Measurements from ENCODE around the gene SLC22A14.

The SLC22A14 gene

GRCh38 chr3:38313263-38313662 is 31.2 kb downstream of the SLC22A14 start:
- H3K4me3 ChIP-seq (ENCODE audit: low read depth, low read length): no peak overlapping the region
- TF ChIP-seq, protein P1, sequence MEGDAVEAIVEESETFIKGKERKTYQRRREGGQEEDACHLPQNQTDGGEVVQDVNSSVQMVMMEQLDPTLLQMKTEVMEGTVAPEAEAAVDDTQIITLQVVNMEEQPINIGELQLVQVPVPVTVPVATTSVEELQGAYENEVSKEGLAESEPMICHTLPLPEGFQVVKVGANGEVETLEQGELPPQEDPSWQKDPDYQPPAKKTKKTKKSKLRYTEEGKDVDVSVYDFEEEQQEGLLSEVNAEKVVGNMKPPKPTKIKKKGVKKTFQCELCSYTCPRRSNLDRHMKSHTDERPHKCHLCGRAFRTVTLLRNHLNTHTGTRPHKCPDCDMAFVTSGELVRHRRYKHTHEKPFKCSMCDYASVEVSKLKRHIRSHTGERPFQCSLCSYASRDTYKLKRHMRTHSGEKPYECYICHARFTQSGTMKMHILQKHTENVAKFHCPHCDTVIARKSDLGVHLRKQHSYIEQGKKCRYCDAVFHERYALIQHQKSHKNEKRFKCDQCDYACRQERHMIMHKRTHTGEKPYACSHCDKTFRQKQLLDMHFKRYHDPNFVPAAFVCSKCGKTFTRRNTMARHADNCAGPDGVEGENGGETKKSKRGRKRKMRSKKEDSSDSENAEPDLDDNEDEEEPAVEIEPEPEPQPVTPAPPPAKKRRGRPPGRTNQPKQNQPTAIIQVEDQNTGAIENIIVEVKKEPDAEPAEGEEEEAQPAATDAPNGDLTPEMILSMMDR (IDR thresholded peaks at IDR 0.05; ENCODE audit: insufficient read depth, low read depth, low read length, missing control alignments): no peak
- DNase-seq (ENCODE audit: low read depth): no peak

GRCh38 chr3:38313695-38314094 is 31.6 kb downstream of the SLC22A14 start:
- DNase-seq (ENCODE audit: low read depth): no peak
- H3K4me3 ChIP-seq (ENCODE audit: low read depth, low read length): no peak overlapping the region
- TF ChIP-seq, protein P1 (IDR thresholded peaks at IDR 0.05; ENCODE audit: insufficient read depth, low read depth, low read length, missing control alignments): no peak

- no peak for DNase-seq (ENCODE audit: low read depth)
- TF ChIP-seq, protein P1 (IDR thresholded peaks at IDR 0.05; ENCODE audit: insufficient read depth, low read depth, low read length, missing control alignments): no peak
- no peak overlapping the region for H3K4me3 ChIP-seq (ENCODE audit: low read depth, low read length)
Observed at GRCh38 chr3:38314112-38314763, 32.1 kb downstream of the SLC22A14 start.

DNA sequence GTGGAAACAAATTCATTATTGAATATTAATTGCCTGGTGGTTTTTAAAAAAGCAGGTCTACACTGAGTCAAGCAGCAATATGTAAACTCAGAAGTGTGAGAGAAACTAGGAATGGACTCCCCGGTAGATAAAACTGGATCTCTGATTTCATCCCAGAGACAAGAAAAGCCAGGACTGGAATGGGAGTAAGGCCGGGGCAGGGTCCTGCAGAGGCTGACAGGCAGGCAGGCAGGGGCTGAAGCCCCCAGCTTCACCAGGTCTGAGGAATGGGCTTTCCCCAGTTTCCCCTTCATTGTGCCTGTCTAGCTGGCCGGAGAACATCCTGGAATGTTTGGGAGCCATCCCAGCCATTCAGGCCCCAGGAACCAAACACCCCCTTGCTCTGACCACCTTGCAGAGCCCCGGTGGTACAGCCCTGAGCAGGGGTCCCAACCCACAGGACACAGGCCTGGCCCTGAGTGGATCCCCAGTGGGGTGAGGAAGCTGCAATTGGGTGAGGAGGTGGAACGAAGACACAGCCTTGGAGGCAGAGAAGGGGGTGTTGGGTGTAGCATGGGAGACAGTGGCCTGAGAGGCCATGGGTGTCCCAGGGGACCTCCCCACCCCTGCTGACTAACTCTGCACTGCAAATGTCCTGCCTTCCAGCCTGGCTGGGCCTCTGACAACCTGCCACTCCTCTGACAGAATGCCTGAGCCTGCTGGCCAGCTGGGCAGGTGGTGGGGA is 32.8 kb downstream of the SLC22A14 start:
- TF ChIP-seq, protein P1 (IDR thresholded peaks at IDR 0.05; ENCODE audit: insufficient read depth, low read depth, low read length, missing control alignments): no peak
- no peak for DNase-seq (ENCODE audit: low read depth)
- no peak overlapping the region for H3K4me3 ChIP-seq (ENCODE audit: low read depth, low read length)

DNA sequence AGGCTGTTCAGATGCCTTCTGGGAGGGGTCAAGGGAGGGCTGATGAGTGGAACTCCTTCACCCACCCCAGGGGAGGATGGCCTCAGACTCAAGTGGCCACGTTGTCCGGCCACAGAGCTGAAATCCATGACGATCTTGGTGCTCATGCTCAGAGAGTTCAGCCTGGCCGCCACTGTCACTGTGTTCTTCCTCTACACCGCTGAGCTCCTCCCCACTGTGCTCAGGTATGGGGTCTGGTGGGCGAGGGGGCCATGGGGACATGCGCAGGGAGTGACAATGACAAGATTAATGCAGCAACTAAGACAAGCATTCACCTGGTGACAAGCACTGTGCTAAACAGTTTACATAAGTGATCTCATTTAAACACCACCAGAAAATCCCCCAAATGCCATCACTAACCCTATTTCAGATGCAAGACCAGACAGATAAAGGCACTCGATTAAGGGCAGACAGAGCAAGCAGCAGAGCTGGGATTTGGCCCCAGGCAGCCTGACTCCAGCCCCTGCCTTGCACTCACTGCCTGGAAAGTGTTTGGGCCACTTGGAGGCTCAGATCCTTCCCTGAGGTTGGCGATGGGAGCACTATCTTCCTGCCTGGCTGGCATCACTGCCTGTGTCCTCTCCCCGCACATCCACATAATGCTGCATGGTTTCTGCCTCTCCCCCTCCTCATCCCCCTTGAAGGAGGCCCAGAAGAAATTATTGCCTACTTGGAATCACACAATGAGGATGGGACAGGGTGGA is 33.6 kb downstream of the SLC22A14 start:
- DNase-seq (ENCODE audit: low read depth): no peak

DNA sequence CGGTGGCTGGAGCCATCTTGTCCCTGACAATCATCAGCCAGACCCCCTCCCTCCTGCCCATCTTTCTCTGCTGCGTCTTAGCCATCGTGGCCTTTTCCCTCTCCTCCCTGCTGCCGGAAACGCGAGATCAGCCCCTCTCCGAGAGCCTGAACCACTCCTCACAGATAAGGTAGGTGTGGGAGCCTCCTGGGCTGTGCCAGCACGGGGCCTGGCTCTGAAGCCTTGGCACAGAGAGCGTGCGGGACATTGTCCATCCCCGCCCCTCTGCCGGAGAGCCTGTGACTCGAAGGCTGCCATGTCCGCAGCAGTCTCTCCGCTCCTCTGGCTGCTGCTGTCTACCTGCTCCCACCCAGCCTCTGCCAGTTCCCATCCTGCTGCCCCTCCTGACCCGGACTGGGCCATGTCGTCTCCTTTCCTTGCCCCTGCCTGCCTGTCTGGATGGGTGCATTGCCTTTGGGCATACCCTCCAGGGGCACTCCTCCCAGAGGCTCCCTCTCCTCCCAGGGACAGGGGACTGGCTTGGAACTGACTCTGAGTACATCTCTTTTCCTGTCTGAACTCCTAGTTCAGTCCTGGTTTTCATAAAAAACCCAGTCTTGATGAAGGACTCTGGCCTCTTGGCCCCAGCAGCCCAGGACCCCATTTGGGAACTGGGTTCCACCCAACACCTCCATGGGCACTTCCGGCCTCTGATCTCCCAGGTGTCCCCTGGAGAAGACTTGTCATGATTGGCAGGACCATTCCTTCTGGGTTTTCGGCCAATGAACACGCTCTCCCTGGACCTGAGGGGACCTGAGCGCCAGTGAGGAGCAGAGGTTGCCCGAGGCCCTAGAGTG is 34.5 kb downstream of the SLC22A14 start:
- DNase-seq (ENCODE audit: low read depth): no peak
- no peak overlapping the region for H3K4me3 ChIP-seq (ENCODE audit: low read depth, low read length)
- TF ChIP-seq, protein P1 (IDR thresholded peaks at IDR 0.05; ENCODE audit: insufficient read depth, low read depth, low read length, missing control alignments): no peak

More for the DNA sequence above, 33.6 kb downstream of the SLC22A14 start:
- TF ChIP-seq, protein P1 (IDR thresholded peaks at IDR 0.05; ENCODE audit: insufficient read depth, low read depth, low read length, missing control alignments): no peak
- H3K4me3 ChIP-seq (ENCODE audit: low read depth, low read length): no peak overlapping the region
